Ovary (tissue), 9 donors: Measurements from ENCODE around the gene MYRIP. TPM values are rescaled to one million over a fixed set of nuclear protein-coding genes. Genes with fewer than 3 reads are reported as not detected.

Experiments used
- DNase-seq, 5 donors: peaks; one replicate each; pipeline ENCODE4 v3.0.0-alpha.2; 2019 to 2020
- H3K27ac ChIP-seq, 2 donors: fragments of 200-600 bp; one replicate each; pipeline versions ENCODE4 v1.5.1 to v1.8.0; 2019 to 2022
- H3K27me3 ChIP-seq: fragments of 200-600 bp; one replicate; pipeline ENCODE4 v1.8.0; 2022
- H3K36me3 ChIP-seq: fragments of 200-600 bp; sonication (generic); one replicate; pipeline ENCODE4 v1.5.1; 2019
- H3K4me1 ChIP-seq: one replicate; pipeline ENCODE4 v1.8.1; 2013; ENCODE audit warnings: mild to moderate bottlenecking, moderate library complexity; ENCODE audit not compliant: insufficient read depth
- H3K4me3 ChIP-seq: fragments of 200-600 bp; sonication (generic); one replicate; pipeline ENCODE4 v1.5.1; 2017
- H3K9me3 ChIP-seq, 2 donors: fragments of 200-600 bp in 1 of 2; sonication (generic) in 1 of 2; one replicate each; pipeline versions ENCODE4 v1.5.1 to v1.8.1; 2013 to 2019; ENCODE audit warnings: mild to moderate bottlenecking in 1 of 2, moderate library complexity in 1 of 2
- CTCF ChIP-seq, 3 donors: fragments of 450-650 bp in 2 of 3; fragments of 200-600 bp in 1 of 3; IDR thresholded peaks; one replicate each; pipeline versions ENCODE4 v1.5.1 to v1.8.0; 2016 to 2022; ENCODE audit warnings: antibody characterized with exemption in 3 of 3, mild to moderate bottlenecking in 1 of 3
- EP300 ChIP-seq: sonication (generic); formaldehyde crosslinking; IDR thresholded peaks from one replicate; pipeline ENCODE4 v1.6.1; 2017; ENCODE audit warnings: antibody characterized with exemption
- POLR2A ChIP-seq: fragments of 450-650 bp; IDR thresholded peaks from one replicate; pipeline ENCODE4 v1.6.1; 2017; ENCODE audit warnings: antibody characterized with exemption, mild to moderate bottlenecking, moderate library complexity
- WGBS, 3 donors: extraction: QIAGEN DNeasy Blood & Tissue Kit in 1 of 3; methylation state at CpG; one replicate each; pipeline versions ENCODE4 v1.1.5 to v1.1.7; 2013 to 2017; 5-methylcytosine and 5-hydroxymethylcytosine counted together
- intact Hi-C, 4 donors: fragments of 100-400 bp; cut with DNase I; formaldehyde crosslinking; loops; one replicate each; pipeline versions ENCODE4 v1.11.0 to v1.15.1; 2022 to 2023
- polyA plus RNA-seq, 2 donors: library from polyadenylated mRNA; stranded (reverse); fragments of 200-250 nt in 1 of 2; fragments of 350-450 nt in 1 of 2; fragmentation: Illumina TruSeq in 1 of 2; extraction: RNeasy Lipid Tissue Mini Kit (QIAGEN cat#74804) in 1 of 2; gene quantifications; one replicate each; pipeline ENCODE4 v1.2.3, GENCODE V29; 2013 to 2014
- total RNA-seq, 7 donors: library from RNA; depleted of rRNA in 2 of 7; stranded (reverse); fragments of >200 nt in 2 of 7; fragmentation: NEBNext Ultra II Directional in 3 of 7; extraction: Animal tissue kit (Norgen Biotek cat#: 25700) in 3 of 7; gene quantifications; one replicate each; pipeline versions ENCODE4 v1.1.0 to v1.2.4, GENCODE V29; 2016 to 2023
- donor health status: DM: no; HTN: no; CAD: no; lungs with moderate emphysema.
- donor health status: DM: no; HTN: no; CAD: no.
- donor health status: Bipolar disorder and iron deficiency.
- donor health status: DM: yes; HTN: yes; CAD: no.
- donor health status: DM: no; HTN: no; CAD: no.
- donor health status: DM: yes; HTN: yes; CAD: no.

MYRIP gene
- total and polyA plus RNA-seq, 9 donors, result 2.8 to 8.4 (median 4.5) TPM

- no peak overlapping the region for H3K4me3 ChIP-seq
- intact Hi-C loops, result no loop called here
- no peaks in the 10 kb centered on the region for H3K27me3 ChIP-seq
- no peak overlapping the region for H3K27ac ChIP-seq
- H3K4me1 ChIP-seq, result peaks cover 7% of the 10 kb centered on the region
- no peaks in the 10 kb centered on the region for H3K36me3 ChIP-seq
- no peak for TF ChIP-seq POLR2A
- TF ChIP-seq CTCF (IDR thresholded peaks at IDR 0.05), result no peak
- TF ChIP-seq EP300, result no peak
- H3K9me3 ChIP-seq, result no peaks in the 10 kb centered on the region
- no peak for DNase-seq
- 87 to 90% (median 88%) methylated on average over 2 of the region's 2 CpGs for WGBS, 3 donors
These were observed 105.6 kb downstream of the MYRIP start for GRCh38 chr3:39915027-39915426.

- Histone ChIP-seq H3K36me3 (no peaks in the 10 kb centered on the region), H3K27ac (no peak overlapping the region), H3K27me3 (no peaks in the 10 kb centered on the region), H3K9me3 (no peaks in the 10 kb centered on the region), H3K4me1 (no peaks in the 10 kb centered on the region), H3K4me3 (no peak overlapping the region)
- DNase-seq, result no peak
- TF ChIP-seq POLR2A (no peak), EP300 (no peak), CTCF (IDR thresholded peaks at IDR 0.05) (no peak)
- 4 to 10% (median 7%) methylated on average over 1 of the region's 1 CpG for WGBS, 3 donors
- intact Hi-C loops, result no loop called here
These were observed 107.8 kb downstream of the MYRIP start for GRCh38 chr3:39917065-39917773.

- WGBS, 3 donors, result 82 to 92% (median 91%) methylated on average over 2 of the region's 2 CpGs
- Histone ChIP-seq H3K4me3 (no peak overlapping the region), H3K36me3 (no peaks in the 10 kb centered on the region), H3K27me3 (no peaks in the 10 kb centered on the region), H3K27ac (no peak overlapping the region), H3K4me1 (no peaks in the 10 kb centered on the region), H3K9me3 (no peaks in the 10 kb centered on the region)
- DNase-seq, result no peak
- intact Hi-C loops, result no loop called here
- no peak for TF ChIP-seq POLR2A
- no peak for TF ChIP-seq CTCF (IDR thresholded peaks at IDR 0.05)
- TF ChIP-seq EP300, result no peak
These were observed 109.9 kb downstream of the MYRIP start for GRCh38 chr3:39919281-39919680.

GRCh38 chr3:39920271-39920670 lies 110.9 kb downstream of the MYRIP start:
- Histone ChIP-seq H3K4me1 (no peaks in the 10 kb centered on the region), H3K4me3 (no peak overlapping the region), H3K27ac (no peak overlapping the region), H3K27me3 (no peaks in the 10 kb centered on the region), H3K36me3 (no peaks in the 10 kb centered on the region), H3K9me3 (no peaks in the 10 kb centered on the region)
- DNase-seq, result no peak
- TF ChIP-seq POLR2A, result no peak
- TF ChIP-seq CTCF (IDR thresholded peaks at IDR 0.05), result no peak
- no peak for TF ChIP-seq EP300
- intact Hi-C loops, result no loop called here
- WGBS, 3 donors, result 52 to 81% (median 76%) methylated on average over 1 of the region's 1 CpG
